Mesendoderm (in vitro differentiated cells): ENCODE measurements around the gene FYB1.

Source experiments
- DNase-seq: peaks from one replicate; pipeline ENCODE4 v3.0.0; 2013
- H2AK5ac ChIP-seq: 2 replicates; pipeline ENCODE4 v1.6.1; 2013; ENCODE audit warnings: low read length, inconsistent platforms
- H2BK120ac ChIP-seq: 2 replicates; pipeline ENCODE4 v1.6.1; 2013; ENCODE audit warnings: low read depth, mild to moderate bottlenecking, low read length, moderate library complexity, mixed read lengths
- H2BK15ac ChIP-seq: replicated peaks from 2 replicates; pipeline ENCODE4 v1.6.1; 2013; ENCODE audit warnings: low read depth, mild to moderate bottlenecking, moderate library complexity
- H2BK5ac ChIP-seq: 2 replicates; pipeline ENCODE4 v1.6.1; 2013; ENCODE audit warnings: low read length, inconsistent platforms
- H3K18ac ChIP-seq: 2 replicates; pipeline ENCODE4 v1.6.1; 2013; ENCODE audit warnings: mild to moderate bottlenecking, low read length, mixed read lengths
- H3K23ac ChIP-seq: one replicate; pipeline ENCODE4 v1.6.1; 2013; ENCODE audit warnings: low read length
- H3K27ac ChIP-seq: 2 replicates; pipeline ENCODE4 v1.5.1; 2013; ENCODE audit warnings: low read depth, mild to moderate bottlenecking, inconsistent platforms, low read length, moderate library complexity
- H3K27me3 ChIP-seq: 2 replicates; pipeline ENCODE4 v1.6.1; 2013; ENCODE audit warnings: low read length, control low read depth, mild to moderate bottlenecking, inconsistent platforms; ENCODE audit not compliant: insufficient read depth, poor library complexity
- H3K36me3 ChIP-seq: 2 replicates; pipeline ENCODE4 v1.6.1; 2013; ENCODE audit warnings: low read length, inconsistent platforms; ENCODE audit not compliant: control insufficient read depth, insufficient read depth
- H3K4ac ChIP-seq: one replicate; pipeline ENCODE4 v1.6.1; 2013; ENCODE audit warnings: low read depth, mild to moderate bottlenecking, low read length, moderate library complexity
- H3K4me1 ChIP-seq: 2 replicates; pipeline ENCODE4 v1.6.1; 2013; ENCODE audit warnings: low read depth, low read length, inconsistent platforms; ENCODE audit not compliant: control insufficient read depth
- H3K4me2 ChIP-seq: 2 replicates; pipeline ENCODE4 v1.6.1; 2013; ENCODE audit warnings: low read length
- H3K4me3 ChIP-seq: 2 replicates; pipeline ENCODE4 v1.5.1; 2013; ENCODE audit warnings: mild to moderate bottlenecking, low read length
- H3K56ac ChIP-seq: one replicate; pipeline ENCODE4 v1.6.1; 2013; ENCODE audit warnings: low read length
- H3K79me1 ChIP-seq: 2 replicates; pipeline ENCODE4 v1.6.1; 2013; ENCODE audit warnings: low read length, inconsistent platforms
- H3K79me2 ChIP-seq: 2 replicates; pipeline ENCODE4 v1.6.1; 2013; ENCODE audit warnings: mild to moderate bottlenecking, low read length; ENCODE audit not compliant: control insufficient read depth, insufficient read depth
- H3K9ac ChIP-seq: 2 replicates; pipeline ENCODE4 v1.6.1; 2013; ENCODE audit warnings: low read length, inconsistent platforms
- H4K5ac ChIP-seq: one replicate; pipeline ENCODE4 v1.6.1; 2013; ENCODE audit warnings: low read length
- H4K8ac ChIP-seq: one replicate; pipeline ENCODE4 v1.6.1; 2013; ENCODE audit warnings: low read depth, mild to moderate bottlenecking, control low read depth, low read length, moderate library complexity
- WGBS: extraction: QIAGEN DNeasy Blood & Tissue Kit; methylation state at CpG from one replicate; pipeline ENCODE4 v1.1.7; 2013; ENCODE audit warnings: low lambda C conversion rate, missing lambda C conversion rate; ENCODE audit not compliant: insufficient coverage; ENCODE audit errors: extremely low coverage; 5-methylcytosine and 5-hydroxymethylcytosine counted together

The FYB1 gene

DNA sequence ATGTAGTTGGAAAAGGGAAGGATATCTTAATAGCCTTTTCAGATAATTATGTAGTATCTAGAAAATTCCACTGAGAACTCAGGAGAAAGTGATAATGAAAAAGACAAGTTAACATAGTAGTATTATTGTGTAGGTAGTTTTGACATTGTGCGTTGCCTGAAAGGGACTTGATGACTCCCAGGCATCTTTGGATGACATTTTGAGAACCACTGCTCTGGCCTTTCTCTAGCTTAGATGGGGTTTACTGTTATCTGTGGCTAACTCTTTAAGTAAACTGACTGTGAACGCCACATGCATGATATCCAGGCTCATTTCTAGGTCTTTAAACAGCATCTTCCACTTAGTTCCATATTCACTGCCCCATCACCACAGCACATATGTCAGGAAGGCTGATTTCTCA lies 14.4 kb upstream of the FYB1 start:
- Histone ChIP-seq H3K56ac (no peak overlapping the region), H2BK120ac (no peak overlapping the region), H4K5ac (no peak overlapping the region), H3K18ac (no peak overlapping the region), H3K27ac (no peak overlapping the region), H2AK5ac (no peak overlapping the region), H3K4ac (no peak overlapping the region), H2BK15ac (no peak overlapping the region), H3K4me3 (no peak overlapping the region), H3K36me3 (no peaks in the 10 kb centered on the region), H3K23ac (no peak overlapping the region), H2BK5ac (no peak overlapping the region), H3K9ac (no peak overlapping the region), H3K79me1 (no peaks in the 10 kb centered on the region), H3K4me2 (no peak overlapping the region), H3K27me3 (no peaks in the 10 kb centered on the region), H3K4me1 (no peaks in the 10 kb centered on the region), H4K8ac (no peak overlapping the region), H3K79me2 (no peaks in the 10 kb centered on the region)
- DNase-seq, result no peak
- WGBS, result no CpG with 5 or more reads among the region's 2 CpGs

- no CpG with 5 or more reads among the region's 4 CpGs for WGBS
- Histone ChIP-seq H3K18ac (no peak overlapping the region), H3K36me3 (no peaks in the 10 kb centered on the region), H3K23ac (no peak overlapping the region), H3K56ac (no peak overlapping the region), H2BK5ac (no peak overlapping the region), H3K79me1 (no peaks in the 10 kb centered on the region), H4K5ac (no peak overlapping the region), H2BK120ac (no peak overlapping the region), H3K4ac (no peak overlapping the region), H4K8ac (no peak overlapping the region), H3K4me3 (no peak overlapping the region), H3K4me1 (no peaks in the 10 kb centered on the region), H2BK15ac (no peak overlapping the region), H3K79me2 (no peaks in the 10 kb centered on the region), H3K27ac (no peak overlapping the region), H2AK5ac (no peak overlapping the region), H3K27me3 (no peaks in the 10 kb centered on the region), H3K4me2 (no peak overlapping the region), H3K9ac (no peak overlapping the region)
- no peak for DNase-seq
These were observed 12.6 kb upstream of the FYB1 start for GRCh38 chr5:39231705-39232525.

GRCh38 chr5:39228596-39228995 lies 9.2 kb upstream of the FYB1 start:
- Histone ChIP-seq H2AK5ac (no peak overlapping the region), H3K4me3 (no peak overlapping the region)
- no CpG with 5 or more reads among the region's 3 CpGs for whole genome bisulfite sequencing

GRCh38 chr5:39226558-39226957 lies 7.2 kb upstream of the FYB1 start:
- H3K18ac ChIP-seq, result no peak overlapping the region
- no peak overlapping the region for H3K4me3 ChIP-seq
- no peak overlapping the region for H2AK5ac ChIP-seq
- H2BK15ac ChIP-seq, result no peak overlapping the region
- no peak overlapping the region for H3K27ac ChIP-seq
- no peak overlapping the region for H2BK5ac ChIP-seq
- no peak overlapping the region for H4K8ac ChIP-seq
- H3K56ac ChIP-seq, result no peak overlapping the region
- H2BK120ac ChIP-seq, result no peak overlapping the region
- no peak overlapping the region for H3K4ac ChIP-seq
- H3K79me1 ChIP-seq, result no peaks in the 10 kb centered on the region
- H3K27me3 ChIP-seq, result no peaks in the 10 kb centered on the region
- no peaks in the 10 kb centered on the region for H3K79me2 ChIP-seq
- H3K4me2 ChIP-seq, result no peak overlapping the region
- no peak overlapping the region for H3K23ac ChIP-seq
- H3K4me1 ChIP-seq, result no peaks in the 10 kb centered on the region
- WGBS, result no CpG with 5 or more reads among the region's 1 CpG
- H4K5ac ChIP-seq, result no peak overlapping the region
- no peak overlapping the region for H3K9ac ChIP-seq
- no peak for DNase-seq
- H3K36me3 ChIP-seq, result no peaks in the 10 kb centered on the region

More at GRCh38 chr5:39228596-39228995, 9.2 kb upstream of the FYB1 start:
- Histone ChIP-seq H3K4ac (no peak overlapping the region), H2BK15ac (no peak overlapping the region), H2BK5ac (no peak overlapping the region), H4K8ac (no peak overlapping the region), H3K79me2 (no peaks in the 10 kb centered on the region), H3K79me1 (no peaks in the 10 kb centered on the region), H3K4me2 (no peak overlapping the region), H3K9ac (no peak overlapping the region), H3K36me3 (no peaks in the 10 kb centered on the region), H4K5ac (no peak overlapping the region), H3K27me3 (no peaks in the 10 kb centered on the region), H3K56ac (no peak overlapping the region), H3K23ac (no peak overlapping the region), H3K4me1 (no peaks in the 10 kb centered on the region), H3K18ac (no peak overlapping the region), H2BK120ac (no peak overlapping the region), H3K27ac (no peak overlapping the region)
- no peak for DNase-seq

DNA sequence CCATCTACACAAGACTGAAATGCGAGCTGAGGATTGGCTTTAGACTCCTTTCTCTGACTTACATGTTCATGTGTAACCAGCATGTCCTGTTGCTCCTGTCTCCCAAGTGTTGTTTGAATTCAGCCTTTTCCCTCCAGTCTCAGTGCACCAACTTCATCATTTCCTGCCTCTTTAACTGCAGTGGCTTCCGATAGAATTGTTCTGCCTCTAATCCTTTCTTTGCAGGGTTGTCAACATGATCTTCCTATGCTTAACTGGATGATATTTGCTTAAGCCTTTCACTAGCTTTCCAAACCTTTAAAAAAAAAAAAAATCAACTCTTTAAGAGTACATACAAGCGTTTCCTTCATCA lies 6.7 kb upstream of the FYB1 start:
- H3K4me2 ChIP-seq, result no peak overlapping the region
- H4K8ac ChIP-seq, result no peak overlapping the region
- no peak for DNase-seq
- no peak overlapping the region for H3K56ac ChIP-seq
- no peak overlapping the region for H3K23ac ChIP-seq
- H2BK15ac ChIP-seq, result no peak overlapping the region
- H3K27me3 ChIP-seq, result no peaks in the 10 kb centered on the region
- no peak overlapping the region for H2AK5ac ChIP-seq
- no peak overlapping the region for H2BK5ac ChIP-seq
- H3K4me1 ChIP-seq, result no peaks in the 10 kb centered on the region
- WGBS, result no CpG with 5 or more reads among the region's 3 CpGs
- H3K79me2 ChIP-seq, result no peaks in the 10 kb centered on the region
- H4K5ac ChIP-seq, result no peak overlapping the region
- H3K27ac ChIP-seq, result no peak overlapping the region
- no peak overlapping the region for H3K4me3 ChIP-seq
- no peaks in the 10 kb centered on the region for H3K79me1 ChIP-seq
- no peak overlapping the region for H2BK120ac ChIP-seq
- H3K4ac ChIP-seq, result no peak overlapping the region
- H3K9ac ChIP-seq, result no peak overlapping the region
- H3K18ac ChIP-seq, result no peak overlapping the region
- no peaks in the 10 kb centered on the region for H3K36me3 ChIP-seq
